ENCODE measurements around the gene VEZF1. TPM values are rescaled to one million over a fixed set of nuclear protein-coding genes. Genes with fewer than 3 reads are reported as not detected.

Gene VEZF1
- total RNA-seq, 1 donor = 51.8 TPM

GRCh38 chr17:57999010-57999495 is 11.0 kb upstream of the VEZF1 start:
- H3K4me3 ChIP-seq (ENCODE audit: low read depth, low read length) = no peak overlapping the region
- DNase-seq (ENCODE audit: low read depth) = no peak
- TF ChIP-seq CTCF (IDR thresholded peaks at IDR 0.05; ENCODE audit: insufficient read depth, low read depth, low read length) = no peak

GRCh38 chr17:57997085-57997809 is 9.2 kb upstream of the VEZF1 start:
- no peak for DNase-seq (ENCODE audit: low read depth)
- H3K4me3 ChIP-seq (ENCODE audit: low read depth, low read length) = no peak overlapping the region
- no peak for TF ChIP-seq CTCF (IDR thresholded peaks at IDR 0.05; ENCODE audit: insufficient read depth, low read depth, low read length)

GRCh38 chr17:57995076-57995956 is 7.3 kb upstream of the VEZF1 start:
- peak; percentile 85 for TF ChIP-seq CTCF (IDR thresholded peaks at IDR 0.05; ENCODE audit: insufficient read depth, low read depth, low read length)
- DNase-seq (ENCODE audit: low read depth) = peak; percentile 79

GRCh38 chr17:57994436-57994835 is 6.4 kb upstream of the VEZF1 start:
- H3K4me3 ChIP-seq (ENCODE audit: low read depth, low read length) = no peak overlapping the region
- DNase-seq (ENCODE audit: low read depth) = no peak
- TF ChIP-seq CTCF (IDR thresholded peaks at IDR 0.05; ENCODE audit: insufficient read depth, low read depth, low read length) = no peak

More at GRCh38 chr17:57995076-57995956, 7.3 kb upstream of the VEZF1 start:
- H3K4me3 ChIP-seq (ENCODE audit: low read depth, low read length) = no peak overlapping the region

- no peak overlapping the region for H3K4me3 ChIP-seq (ENCODE audit: low read depth, low read length)
- TF ChIP-seq CTCF (IDR thresholded peaks at IDR 0.05; ENCODE audit: insufficient read depth, low read depth, low read length) = no peak
- DNase-seq (ENCODE audit: low read depth) = no peak
These were observed 5.7 kb upstream of the VEZF1 start for GRCh38 chr17:57993471-57994365.

GRCh38 chr17:57991537-57991936 is 3.5 kb upstream of the VEZF1 start:
- TF ChIP-seq CTCF (IDR thresholded peaks at IDR 0.05; ENCODE audit: insufficient read depth, low read depth, low read length) = no peak
- no peak for DNase-seq (ENCODE audit: low read depth)
- no peak overlapping the region for H3K4me3 ChIP-seq (ENCODE audit: low read depth, low read length)
